NCI-H1436 treated with DMSO at 0.1 percent for 48 hours (cell line): ENCODE measurements around the gene LVRN.
"Not testable (repeated sequence)": the region's sequence is repeated elsewhere in the genome, so short reads cannot be mapped to it uniquely, and the experiment has no call there.

Source experiments
- DNase-seq: peaks from one replicate; lab custom pipeline; 2025; lab: John Stamatoyannopoulos, UW

Gene LVRN, protein sequence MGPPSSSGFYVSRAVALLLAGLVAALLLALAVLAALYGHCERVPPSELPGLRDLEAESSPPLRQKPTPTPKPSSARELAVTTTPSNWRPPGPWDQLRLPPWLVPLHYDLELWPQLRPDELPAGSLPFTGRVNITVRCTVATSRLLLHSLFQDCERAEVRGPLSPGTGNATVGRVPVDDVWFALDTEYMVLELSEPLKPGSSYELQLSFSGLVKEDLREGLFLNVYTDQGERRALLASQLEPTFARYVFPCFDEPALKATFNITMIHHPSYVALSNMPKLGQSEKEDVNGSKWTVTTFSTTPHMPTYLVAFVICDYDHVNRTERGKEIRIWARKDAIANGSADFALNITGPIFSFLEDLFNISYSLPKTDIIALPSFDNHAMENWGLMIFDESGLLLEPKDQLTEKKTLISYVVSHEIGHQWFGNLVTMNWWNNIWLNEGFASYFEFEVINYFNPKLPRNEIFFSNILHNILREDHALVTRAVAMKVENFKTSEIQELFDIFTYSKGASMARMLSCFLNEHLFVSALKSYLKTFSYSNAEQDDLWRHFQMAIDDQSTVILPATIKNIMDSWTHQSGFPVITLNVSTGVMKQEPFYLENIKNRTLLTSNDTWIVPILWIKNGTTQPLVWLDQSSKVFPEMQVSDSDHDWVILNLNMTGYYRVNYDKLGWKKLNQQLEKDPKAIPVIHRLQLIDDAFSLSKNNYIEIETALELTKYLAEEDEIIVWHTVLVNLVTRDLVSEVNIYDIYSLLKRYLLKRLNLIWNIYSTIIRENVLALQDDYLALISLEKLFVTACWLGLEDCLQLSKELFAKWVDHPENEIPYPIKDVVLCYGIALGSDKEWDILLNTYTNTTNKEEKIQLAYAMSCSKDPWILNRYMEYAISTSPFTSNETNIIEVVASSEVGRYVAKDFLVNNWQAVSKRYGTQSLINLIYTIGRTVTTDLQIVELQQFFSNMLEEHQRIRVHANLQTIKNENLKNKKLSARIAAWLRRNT

DNA sequence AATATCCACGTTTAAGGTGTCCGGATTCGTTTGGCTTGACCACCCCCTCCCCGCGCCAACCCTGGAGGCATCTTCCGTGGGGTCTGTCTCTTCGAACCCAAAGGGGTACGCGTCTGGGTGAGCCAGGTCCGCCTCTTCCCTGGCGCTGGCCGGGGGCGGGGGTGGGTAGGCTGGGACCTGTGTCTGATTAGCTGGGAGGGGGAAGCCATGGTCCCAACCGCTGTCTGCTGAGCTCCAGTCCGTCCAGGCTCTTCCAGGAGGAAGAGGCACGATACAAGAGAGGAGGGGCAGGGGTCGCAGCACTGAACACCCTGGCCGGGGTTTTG, at the start of gene LVRN:
Gene LVRN, plus strand, starts transcription at position 237 of the 326 bp plus-strand sequence. CDS start 143 bp downstream, outside the sequence.
- DNase-seq, result no peak

DNA sequence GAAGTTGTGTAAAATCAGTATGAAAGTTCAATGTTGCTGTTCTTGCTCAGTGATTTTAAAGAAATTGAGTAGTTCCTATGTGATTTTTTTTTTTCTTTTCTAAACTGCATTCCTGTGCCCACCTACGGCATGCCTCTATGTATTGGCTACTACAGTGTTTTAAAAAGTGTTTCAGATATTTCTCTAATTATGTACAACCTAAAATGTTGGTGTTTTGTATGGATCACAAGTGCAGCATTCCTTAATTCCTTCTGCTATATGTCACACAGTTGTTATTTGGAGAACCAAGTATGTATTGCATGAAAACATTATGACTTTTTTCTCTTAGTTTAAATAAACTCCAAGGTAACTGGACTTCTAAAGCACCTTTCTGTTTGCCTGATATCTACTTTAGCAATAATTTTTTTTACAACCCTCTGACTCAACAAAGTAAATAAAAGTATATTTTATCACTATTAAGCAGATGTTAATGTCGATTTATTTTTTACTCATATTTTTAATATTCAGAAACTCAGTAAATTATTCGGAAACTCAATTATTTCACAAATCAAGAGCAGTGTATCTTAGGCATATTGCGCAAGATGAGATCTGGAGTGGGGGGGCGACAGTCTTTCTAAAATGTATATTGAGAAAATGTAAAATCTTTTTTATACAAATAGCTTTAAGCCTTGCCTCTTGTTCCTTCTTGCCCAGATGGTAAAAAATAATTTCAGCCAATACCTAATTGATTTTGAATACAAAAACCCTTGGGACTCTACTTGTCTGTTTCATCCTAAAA, 48.5 kb upstream of the LVRN start:
- not testable (repeated sequence) for DNase-seq

DNA sequence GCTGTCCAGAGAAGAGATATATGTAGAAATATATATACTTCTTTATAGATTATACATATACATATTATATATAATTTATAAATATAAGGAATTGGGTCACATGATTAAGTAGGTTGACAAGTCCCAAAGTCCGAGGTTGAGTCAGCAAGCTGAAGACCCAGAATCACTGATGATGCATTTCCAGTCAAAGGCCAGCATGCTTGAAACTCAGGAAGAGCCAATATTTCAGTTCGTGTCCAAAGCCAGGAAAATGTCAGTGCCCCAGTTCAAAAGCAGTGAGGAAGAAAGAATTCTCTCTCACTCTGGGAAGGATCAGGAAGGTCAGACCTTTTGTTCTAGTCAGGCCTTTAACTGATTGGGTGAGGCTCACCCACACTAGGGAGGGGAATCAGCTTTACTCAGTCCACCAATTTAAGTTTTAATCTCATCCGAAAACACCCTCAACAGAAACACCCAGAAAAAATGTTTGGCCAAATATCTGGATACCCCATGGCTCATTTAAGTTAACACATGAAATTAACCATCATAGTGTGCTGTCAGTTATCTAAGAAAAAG, 42.0 kb upstream of the LVRN start:
- DNase-seq, result no peak

DNA sequence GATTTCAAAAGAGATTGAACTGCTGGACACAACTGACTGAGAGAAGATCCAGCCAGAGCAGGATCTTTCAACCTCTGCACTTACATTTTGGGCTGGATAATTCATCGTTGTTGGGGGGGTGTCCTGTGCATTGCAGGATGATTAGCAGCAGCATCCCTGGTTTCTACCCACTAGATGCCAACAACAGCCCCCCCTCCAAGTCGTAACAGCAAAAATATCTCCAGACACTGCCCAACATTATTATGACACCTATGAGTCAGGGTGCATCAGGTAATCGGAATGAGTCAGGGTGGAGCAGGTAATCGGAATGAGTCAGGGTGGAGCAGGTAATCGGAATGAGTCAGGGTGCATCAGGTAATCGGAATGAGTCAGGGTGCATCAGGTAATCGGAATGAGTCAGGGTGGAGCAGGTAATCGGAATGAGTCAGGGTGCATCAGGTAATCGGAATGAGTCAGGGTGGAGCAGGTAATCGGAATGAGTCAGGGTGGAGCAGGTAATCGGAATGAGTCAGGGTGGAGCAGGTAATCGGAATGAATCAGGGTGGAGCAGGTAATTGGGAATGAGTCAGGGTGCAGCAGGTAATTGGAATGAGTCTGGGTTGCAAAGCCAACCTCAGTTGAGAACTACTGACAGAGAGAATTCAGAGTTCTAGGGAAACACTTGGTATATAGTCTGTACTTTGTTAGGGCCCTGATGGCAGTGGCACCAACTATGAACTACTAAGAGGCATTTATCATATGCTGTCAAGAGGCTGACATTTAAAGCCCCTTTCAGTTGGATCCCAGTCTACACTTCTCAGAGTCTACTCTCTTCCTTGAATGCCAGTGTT, 33.5 kb upstream of the LVRN start:
- not testable (repeated sequence) for DNase-seq

DNA sequence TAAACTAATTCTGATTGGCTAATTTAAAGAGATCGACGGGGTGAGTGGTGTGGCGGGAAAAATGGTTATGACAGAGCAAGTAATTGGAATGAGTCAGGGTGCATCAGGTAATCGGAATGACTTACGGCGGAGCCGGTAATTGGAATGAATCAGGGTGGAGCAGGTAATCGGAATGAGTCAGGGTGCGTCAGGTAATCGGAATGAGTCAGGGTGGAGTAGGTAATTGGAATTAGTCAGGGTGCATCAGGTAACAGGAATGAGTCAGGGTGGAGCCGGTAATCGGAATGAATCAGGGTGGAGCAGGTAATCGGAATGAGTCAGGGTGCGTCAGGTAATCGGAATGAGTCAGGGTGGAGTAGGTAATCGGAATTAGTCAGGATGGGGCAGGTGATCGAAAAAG, 32.1 kb upstream of the LVRN start:
- not testable (repeated sequence) for DNase-seq

DNA sequence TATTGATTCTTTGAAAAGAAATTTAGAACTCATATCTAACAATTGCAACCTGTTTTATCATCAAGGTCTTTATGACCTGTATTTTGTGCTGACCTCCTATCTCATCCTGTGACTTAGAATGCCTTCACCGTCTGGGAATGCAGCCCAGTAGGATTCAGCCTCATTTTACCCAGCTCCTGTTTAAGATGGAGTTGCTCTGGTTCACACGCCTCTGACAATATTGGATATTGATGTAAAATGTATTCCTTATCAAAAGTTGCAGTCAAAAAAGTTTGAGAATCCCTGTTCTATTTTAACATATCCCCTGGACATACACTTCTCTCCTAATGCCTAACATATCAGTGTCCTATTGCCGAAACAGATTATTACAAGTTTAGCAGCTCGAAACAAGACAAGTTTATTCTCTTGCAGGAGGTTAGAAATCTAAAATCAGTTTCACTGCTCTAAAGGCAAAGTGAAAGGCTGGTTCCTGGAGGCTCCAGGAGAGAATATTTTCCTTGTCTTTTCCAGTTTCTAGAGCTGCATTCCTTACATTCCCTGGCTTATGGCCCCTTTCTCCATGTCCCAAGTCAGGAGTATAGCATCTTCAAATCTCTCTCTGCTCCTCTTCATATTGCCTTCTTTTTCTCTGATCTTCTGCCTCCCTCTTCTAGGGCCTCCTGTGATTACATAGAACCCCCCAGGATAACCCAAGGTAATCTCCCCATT, 31.5 kb upstream of the LVRN start:
- DNase-seq, result no peak

DNA sequence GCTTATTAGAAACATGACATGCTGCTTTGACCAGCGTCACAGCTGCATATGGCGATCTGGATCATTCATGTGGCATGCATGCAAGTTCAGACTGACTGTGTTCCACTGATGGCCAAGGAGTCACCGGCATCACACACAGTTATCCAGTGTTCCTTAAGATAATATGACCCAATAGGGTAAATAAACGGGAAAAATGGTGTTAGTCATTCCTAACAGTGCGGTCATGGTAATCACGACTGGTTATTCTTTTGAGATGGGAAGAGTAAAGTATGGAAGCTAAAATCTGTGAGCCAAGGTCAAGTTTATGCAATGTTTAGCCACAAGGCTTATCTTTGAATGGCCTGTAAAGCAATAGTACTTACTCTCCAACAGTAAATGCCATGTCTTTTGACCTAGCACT, 29.3 kb upstream of the LVRN start:
- DNase-seq, result no peak

DNA sequence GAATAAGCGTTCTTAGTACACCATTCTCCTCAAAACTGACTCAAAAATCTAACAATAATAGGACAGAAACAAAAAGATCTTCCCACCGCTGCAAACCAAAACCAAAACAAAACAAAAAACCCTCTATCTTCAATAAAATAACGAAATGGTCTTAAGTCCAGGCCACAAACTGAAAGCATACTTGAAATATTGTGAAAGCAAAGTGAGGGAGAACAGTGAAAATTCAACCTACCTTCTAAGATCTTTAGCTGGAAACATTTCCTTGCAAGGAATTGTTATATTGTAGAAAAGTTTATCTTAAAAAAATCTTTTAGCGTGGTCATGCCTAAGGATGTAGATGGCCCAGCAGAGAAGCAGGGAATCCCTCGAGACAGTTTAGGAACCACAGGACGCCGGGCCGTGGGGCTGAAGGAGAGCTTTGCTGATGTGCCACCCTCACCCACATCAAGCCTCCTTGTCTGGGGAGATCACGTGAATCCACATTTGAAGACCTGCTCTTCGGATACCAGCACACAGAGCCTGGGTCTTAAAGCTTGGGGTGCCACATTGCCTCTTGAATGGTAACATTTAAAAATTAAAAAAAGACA, 27.8 kb upstream of the LVRN start:
- no peak for DNase-seq

DNA sequence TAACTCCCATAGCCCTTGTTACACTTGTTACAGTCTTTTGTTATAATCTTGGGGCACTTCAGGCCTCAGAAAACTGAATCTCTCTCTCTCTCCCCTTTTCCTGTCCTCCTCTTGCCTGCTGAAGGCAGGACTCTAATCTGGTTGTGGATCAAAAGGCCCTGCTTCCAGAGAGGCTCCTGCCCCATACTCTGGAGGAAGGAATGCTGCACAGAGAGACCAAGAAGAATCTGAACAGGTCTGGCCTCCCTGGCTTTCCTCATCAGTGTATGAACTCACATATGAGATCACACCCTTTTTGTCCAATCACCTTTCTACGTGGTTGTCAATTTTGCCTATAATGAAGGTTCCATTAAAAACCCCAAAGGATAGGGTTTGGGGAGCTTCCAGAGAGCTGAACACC, 26.2 kb upstream of the LVRN start:
- DNase-seq, result no peak

DNA sequence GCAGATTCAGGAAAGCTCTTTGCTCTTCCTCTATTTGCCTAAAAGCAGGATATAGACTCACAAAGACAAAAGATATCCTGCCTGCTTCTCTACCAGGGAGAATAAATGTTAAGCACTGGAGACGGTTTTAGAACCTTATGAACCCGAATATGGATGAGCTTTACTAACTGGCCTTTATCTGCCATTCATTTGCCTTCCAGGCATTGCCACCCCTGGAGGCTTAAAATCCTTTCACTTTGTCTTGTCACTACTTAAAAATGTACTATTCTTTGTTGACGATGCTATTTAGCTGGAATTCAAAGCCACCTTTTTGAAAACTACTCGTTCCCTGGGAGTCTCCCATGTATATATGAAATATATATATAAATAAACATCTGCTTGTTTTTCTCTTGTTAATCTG, 23.2 kb upstream of the LVRN start:
- DNase-seq, result no peak

DNA sequence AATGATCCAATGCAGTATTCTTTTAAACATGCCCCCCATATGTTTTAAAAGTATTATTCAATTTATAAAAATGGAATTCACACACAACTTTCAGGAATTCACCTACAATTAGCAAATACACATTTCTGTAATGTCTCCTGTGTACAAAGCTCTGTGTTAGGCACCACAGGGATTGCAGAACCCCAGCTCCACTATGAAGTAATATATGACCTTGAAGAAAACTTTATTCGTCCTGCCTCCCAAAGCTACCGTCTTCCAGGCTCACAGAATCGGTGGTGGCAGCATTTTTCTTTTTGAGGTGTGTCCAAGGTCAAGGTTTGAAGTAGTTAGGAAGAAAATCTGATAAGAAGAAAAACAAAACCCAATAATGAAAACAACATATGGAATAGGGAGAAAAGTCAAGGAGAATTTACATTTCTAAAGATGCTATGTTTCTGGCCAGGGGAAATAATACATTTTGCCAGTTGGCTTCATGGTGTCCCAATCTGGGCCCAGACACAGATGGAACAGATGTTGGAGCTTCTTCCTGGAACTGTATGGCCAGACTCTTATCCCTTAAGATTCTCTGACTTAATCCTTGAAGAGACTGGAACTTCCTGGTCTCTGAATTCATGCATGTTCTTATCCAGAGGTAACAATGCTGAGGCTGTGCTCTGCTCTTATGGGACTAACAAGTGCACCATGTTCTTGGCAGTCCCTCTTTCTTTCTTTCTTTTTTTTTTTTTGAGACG, 22.0 kb upstream of the LVRN start:
- no peak for DNase-seq

DNA sequence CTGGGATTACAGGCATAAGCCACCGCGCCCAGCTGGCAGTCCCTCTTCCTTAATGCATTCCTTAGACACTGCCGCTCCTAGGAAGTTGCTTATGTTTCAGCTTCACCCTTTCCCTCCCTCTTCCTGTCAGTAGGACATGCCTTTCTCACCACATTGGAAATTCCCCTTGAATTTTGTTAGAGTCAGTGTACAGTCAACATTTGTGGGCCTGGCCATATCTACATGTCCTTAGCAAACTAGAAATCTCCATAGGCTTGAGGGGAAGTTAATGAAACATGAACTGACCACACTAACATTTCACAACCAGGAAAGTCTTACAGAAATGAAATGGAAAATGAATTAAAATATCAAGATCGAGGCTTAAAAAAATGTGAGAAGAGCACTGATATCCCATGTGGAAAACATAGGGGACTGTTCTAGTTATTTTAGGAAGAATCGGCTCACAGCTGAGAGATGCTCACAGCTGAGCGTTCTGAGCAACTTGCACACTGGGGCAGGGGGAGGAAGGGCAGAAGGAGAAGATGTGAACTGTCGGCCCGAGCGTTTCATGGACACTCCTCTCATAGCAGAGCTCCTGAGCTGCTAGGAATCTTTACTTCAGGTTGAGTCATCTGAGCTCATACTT, 21.1 kb upstream of the LVRN start:
- DNase-seq, result no peak

DNA sequence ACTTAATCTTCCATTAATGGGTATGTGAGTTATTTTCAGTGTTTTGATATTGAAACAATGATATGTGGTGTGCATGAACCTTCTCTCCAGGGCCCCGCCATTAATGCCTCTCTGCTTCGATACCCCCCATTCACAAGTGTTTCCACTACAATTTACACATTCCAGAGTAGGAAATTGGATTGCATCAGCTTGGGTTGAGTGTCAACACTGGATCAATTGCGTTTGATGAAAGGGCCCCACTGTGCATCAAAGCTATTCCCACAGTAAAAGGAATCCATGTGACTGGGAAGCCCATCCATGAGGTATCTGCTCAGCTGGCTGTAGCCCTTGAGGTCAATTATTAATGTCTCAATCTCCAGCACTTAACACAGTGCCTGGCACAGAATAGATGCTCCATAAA, 17.8 kb upstream of the LVRN start:
- no peak for DNase-seq

DNA sequence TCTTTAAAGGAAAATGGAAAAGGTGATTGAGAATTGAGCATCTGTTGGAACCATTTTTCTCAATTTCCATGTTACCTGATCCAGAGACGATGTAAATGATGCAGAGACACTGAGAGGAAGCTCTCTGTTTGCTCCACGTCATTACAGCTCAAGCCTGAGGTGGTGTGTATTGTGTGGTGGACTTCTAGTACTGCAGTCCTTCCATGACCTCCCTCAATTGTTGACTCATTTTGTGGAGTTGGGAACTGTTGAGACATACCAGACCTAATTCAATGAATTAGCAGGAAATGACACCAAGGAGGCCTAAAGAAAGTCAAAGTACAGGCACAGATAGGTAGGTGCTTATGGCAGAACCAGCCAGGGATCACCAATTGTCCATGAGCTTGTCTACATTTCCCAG, 15.6 kb upstream of the LVRN start:
- no peak for DNase-seq

DNA sequence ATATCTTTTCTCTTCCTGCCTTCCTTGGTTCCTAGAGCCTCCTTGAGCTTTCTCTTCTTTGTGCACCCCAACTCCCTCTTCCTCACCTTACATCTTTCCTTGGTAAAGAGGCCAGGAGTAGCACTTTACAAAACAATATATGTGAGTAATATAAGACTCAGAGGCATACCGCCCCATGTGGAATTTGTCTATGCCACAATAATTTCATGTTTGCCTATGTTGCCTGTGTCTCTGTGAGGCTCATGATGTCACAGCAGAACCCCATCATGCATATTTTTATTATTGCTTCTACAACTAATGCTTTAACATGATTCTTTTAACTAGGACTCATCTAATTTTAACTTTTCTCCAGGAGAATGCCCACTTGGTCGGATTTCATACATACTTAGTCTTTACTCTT, 15.0 kb upstream of the LVRN start:
- DNase-seq, result no peak

DNA sequence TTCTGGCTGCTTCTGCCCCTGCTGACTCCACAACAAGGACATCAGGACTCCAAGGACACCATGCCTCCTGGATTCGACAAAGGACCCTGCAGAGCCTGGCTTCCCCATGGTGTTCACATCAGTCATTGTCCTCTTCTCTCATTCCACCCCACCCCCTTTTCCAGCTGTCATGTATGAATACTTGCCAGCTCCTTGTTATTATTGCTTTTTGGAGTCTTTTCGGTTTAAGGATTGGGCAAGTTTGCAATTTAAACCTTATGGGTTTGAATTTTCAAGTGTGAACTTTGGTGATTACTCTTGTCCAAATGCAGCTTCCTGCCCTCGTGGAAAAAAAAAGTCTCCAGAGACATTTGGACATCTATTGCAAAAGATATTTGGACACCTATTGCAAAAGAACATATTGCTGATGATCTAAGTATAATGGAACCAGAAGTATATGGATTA, 14.2 kb upstream of the LVRN start:
- no peak for DNase-seq

DNA sequence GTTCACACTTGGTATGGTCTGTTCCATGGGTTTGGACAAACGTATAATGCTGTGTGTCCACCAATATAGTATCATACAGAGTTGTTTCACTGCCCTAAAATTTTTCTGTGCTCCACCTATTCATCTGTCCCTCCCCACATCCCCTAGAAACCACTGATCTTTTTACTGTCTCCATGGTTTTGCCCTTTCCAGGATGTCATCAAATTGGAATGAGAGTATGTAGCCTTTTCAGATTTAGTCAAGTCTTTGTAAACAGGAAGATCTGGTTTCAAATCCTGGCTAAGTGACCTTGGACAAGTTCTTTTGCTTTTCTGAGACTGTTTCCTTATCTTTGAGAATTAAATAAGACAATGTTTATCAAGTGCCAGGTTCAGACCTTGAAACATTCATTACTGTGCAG, 13.2 kb upstream of the LVRN start:
- no peak for DNase-seq

DNA sequence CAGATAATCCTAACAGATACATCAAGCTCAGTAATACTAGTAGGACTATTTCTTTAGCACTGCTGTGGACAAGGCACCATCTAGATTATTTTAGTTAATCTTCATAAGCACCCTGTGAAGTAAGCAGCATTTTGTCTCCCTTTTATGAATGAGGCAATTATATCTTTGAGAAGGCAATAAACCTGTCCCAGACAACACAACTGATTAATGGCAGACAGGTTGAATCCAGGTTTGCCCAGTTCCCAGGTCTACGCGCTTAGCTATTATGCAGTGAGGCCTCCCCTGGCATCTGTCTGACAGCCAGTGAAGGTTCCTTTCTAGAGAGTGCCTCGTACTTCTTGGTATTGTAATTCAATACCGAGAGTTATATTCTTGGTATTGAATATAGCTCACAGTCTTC, 9.7 kb upstream of the LVRN start:
- DNase-seq, result no peak

DNA sequence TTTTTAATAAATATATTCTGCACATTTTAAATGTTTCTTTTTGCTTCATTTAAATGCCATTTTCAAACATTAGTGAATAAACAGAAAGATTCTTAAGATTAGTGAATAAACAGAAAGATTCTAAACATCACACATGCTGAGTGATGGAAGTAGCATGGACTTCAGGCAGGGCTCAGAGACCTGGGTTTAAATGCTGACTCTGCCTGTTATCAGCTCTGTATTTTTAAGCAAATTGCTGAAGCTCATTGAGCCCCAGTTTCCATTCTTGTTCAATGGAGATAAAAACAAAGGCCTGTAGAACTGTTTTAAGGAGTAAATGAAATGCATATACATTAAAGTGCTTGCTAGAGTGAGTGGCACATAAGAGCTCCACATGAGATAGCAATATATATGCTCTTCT, 8.1 kb upstream of the LVRN start:
- DNase-seq, result no peak
